Adrenal gland (tissue), 12 donors: Measurements from ENCODE around the gene COL16A1. TPM values are rescaled to one million over a fixed set of nuclear protein-coding genes. Genes with fewer than 3 reads are reported as not detected.
A peak's percentile ranks its signal among the peaks of the same experiment; 100 is the strongest.

Experiments
- DNase-seq, 7 donors: peaks; one replicate each; pipeline ENCODE4 v3.0.0-alpha.2; 2019 to 2020
- H3K27ac ChIP-seq, 5 donors: fragments of 200-600 bp; sonication (generic) in 4 of 5; 1 replicate in 3 of 5; 2 replicates in 2 of 5; pipeline versions ENCODE4 v1.5.1 to v1.8.0; 2016 to 2020; ENCODE audit warnings: mild to moderate bottlenecking in 1 of 5
- H3K27me3 ChIP-seq: fragments of 200-600 bp; 2 replicates; pipeline ENCODE4 v1.8.0; 2021
- H3K36me3 ChIP-seq, 2 donors: fragments of 200-600 bp; replicated peaks in 1 of 2; 1 replicate in 1 of 2; 2 replicates in 1 of 2; pipeline versions ENCODE4 v1.5.1 to v1.8.0; 2018 to 2022
- H3K4me1 ChIP-seq, 2 donors: fragments of 200-600 bp; replicated peaks in 1 of 2; 1 replicate in 1 of 2; 2 replicates in 1 of 2; pipeline versions ENCODE4 v1.5.1 to v1.8.0; 2018 to 2021
- H3K4me3 ChIP-seq, 4 donors: fragments of 200-600 bp; sonication (generic) in 3 of 4; one replicate each; pipeline ENCODE4 v1.5.1; 2016 to 2018
- H3K9me3 ChIP-seq, 3 donors: fragments of 200-600 bp; sonication (generic) in 1 of 3; replicated peaks in 1 of 3; 1 replicate in 2 of 3; 2 replicates in 1 of 3; pipeline versions ENCODE4 v1.5.1 to v1.8.0; 2016 to 2021
- POLR2A ChIP-seq, 2 donors: fragments of 450-650 bp; IDR thresholded peaks; one replicate each; pipeline ENCODE4 v1.6.1; 2017; ENCODE audit warnings: antibody characterized with exemption in 2 of 2, mild to moderate bottlenecking in 2 of 2, moderate library complexity in 1 of 2
- WGBS, 4 donors: extraction: QIAGEN DNeasy Blood & Tissue Kit in 2 of 4; methylation state at CpG; one replicate each; pipeline versions ENCODE4 v1.1.5 to v1.1.7; 2013 to 2017; 5-methylcytosine and 5-hydroxymethylcytosine counted together
- intact Hi-C, 2 donors: fragments of 100-400 bp; cut with DNase I; formaldehyde crosslinking; loops; one replicate each; pipeline versions ENCODE4 v1.14.1 to v1.15.0; 2022 to 2023
- polyA plus RNA-seq, 3 donors: library from polyadenylated mRNA; stranded (reverse); fragments of 200-250 nt in 2 of 3; fragments of 350-450 nt in 1 of 3; fragmentation: Illumina TruSeq in 1 of 3; extraction: RNeasy Lipid Tissue Mini Kit (QIAGEN cat#74804) in 1 of 3; gene quantifications; one replicate each; pipeline ENCODE4 v1.2.3, GENCODE V29; 2013 to 2014
- total RNA-seq, 9 donors: library from RNA; depleted of rRNA in 4 of 9; stranded (reverse); fragments of >200 nt in 4 of 9; fragments of 120-200 nt in 1 of 9; fragmentation: NEBNext Ultra II Directional in 1 of 9; extraction: Animal tissue kit (Norgen Biotek cat#: 25700) in 1 of 9; gene quantifications; one replicate each; pipeline versions ENCODE4 v1.1.0 to v1.2.4, GENCODE V29; 2013 to 2023
- TF ChIP-seq, protein P1 (sequence below), 6 experiments: fragments of 450-650 bp in 4 of 6; fragments of 200-600 bp in 2 of 6; sonication (generic) in 1 of 6; IDR thresholded peaks; 1 replicate in 5 of 6; 2 replicates in 1 of 6; pipeline versions ENCODE4 v1.5.1 to v1.8.0; 2016 to 2021; ENCODE audit warnings: antibody characterized with exemption in 6 of 6, mild to moderate bottlenecking in 2 of 6, moderate library complexity in 1 of 6
- donor health status: healthy with polysubstance abuse.
- donor health status: Bipolar disorder and iron deficiency.
- donor health status: DM: yes; HTN: yes; CAD: no.
- donor health status: DM: no; HTN: no; CAD: no.
- donor health status: DM: no; HTN: no; CAD: no.
- donor health status: DM: yes; HTN: yes; CAD: no.

Gene COL16A1
- total and polyA plus RNA-seq, 12 donors, result 6.1 to 129 (median 26.9) TPM

DNA sequence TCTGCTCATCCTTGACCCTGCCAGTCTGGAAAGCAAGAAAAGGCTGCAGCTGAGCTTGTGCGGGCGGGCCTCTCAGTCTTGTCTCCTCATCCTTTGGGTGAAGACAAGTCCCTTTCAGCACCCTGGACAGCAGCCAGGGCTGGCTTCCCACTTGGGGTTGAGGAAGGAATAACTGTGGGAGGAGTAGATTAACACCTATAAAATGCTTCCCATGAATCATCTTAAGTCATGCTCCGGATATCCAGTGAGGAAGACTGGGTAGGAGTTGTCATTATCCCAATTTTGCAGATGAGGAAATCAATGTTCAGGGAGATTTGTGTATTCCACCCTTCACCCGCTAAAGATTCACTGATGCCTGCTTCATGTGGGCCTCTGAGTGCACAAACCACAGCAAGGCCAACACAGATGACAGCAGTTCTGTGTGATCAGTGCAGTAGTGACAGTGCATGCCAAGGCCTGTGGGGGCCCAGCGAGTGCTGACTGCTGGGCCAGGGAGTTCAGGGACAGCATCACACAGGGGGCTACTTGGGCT is 20.1 kb upstream of the COL16A1 start:
- Histone ChIP-seq H3K9me3 (no peaks in the 10 kb centered on the region), H3K27me3 (no peaks in the 10 kb centered on the region), H3K4me3 (no peak overlapping the region), H3K36me3 (no peaks in the 10 kb centered on the region), H3K4me1 (no peaks in the 10 kb centered on the region), H3K27ac (no peak overlapping the region)
- TF ChIP-seq, protein P1, sequence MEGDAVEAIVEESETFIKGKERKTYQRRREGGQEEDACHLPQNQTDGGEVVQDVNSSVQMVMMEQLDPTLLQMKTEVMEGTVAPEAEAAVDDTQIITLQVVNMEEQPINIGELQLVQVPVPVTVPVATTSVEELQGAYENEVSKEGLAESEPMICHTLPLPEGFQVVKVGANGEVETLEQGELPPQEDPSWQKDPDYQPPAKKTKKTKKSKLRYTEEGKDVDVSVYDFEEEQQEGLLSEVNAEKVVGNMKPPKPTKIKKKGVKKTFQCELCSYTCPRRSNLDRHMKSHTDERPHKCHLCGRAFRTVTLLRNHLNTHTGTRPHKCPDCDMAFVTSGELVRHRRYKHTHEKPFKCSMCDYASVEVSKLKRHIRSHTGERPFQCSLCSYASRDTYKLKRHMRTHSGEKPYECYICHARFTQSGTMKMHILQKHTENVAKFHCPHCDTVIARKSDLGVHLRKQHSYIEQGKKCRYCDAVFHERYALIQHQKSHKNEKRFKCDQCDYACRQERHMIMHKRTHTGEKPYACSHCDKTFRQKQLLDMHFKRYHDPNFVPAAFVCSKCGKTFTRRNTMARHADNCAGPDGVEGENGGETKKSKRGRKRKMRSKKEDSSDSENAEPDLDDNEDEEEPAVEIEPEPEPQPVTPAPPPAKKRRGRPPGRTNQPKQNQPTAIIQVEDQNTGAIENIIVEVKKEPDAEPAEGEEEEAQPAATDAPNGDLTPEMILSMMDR (IDR thresholded peaks at IDR 0.05), result no peak
- no peak for TF ChIP-seq POLR2A (IDR thresholded peaks at IDR 0.05)
- intact Hi-C loops, result no loop called here
- DNase-seq, result peak; percentile 61 to 79 (median 69)
- 54 to 65% (median 61%) methylated on average over 5 of the region's 5 CpGs for WGBS, 4 donors

DNA sequence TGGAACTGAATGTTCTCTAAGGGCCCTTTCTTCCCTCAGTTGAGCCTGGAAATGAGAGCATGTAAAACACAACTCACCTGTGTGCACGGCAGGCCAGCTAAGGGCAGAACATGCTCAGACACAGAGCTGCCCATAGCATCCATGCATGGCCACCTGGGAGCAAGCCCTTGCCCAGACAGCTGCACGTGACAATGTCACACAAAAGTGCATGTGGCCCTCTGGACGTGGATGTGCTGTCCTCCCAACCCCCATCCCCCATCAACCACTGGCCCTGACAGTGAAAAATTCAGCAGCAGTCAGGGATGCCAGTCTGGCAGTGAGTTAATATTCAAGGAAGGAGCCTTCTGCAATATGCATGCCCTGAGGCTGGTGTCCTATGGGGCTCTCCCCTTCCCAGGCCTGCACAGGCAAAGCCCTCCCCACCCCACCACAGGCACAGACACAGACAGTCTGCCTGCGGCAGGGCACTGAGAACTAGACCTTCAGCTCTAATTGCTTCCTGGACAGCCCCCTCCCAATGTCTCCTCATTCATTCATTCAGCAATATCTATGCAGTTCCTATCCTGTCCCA is 14.6 kb upstream of the COL16A1 start:
- no peak for DNase-seq
- no peaks in the 10 kb centered on the region for H3K9me3 ChIP-seq
- no peak overlapping the region for H3K4me3 ChIP-seq
- no peaks in the 10 kb centered on the region for H3K36me3 ChIP-seq
- WGBS, 4 donors, result 60 to 73% (median 70%) methylated on average over 1 to 4 of the region's 4 CpGs
- intact Hi-C loops, result loop anchor here in 1 of 2 donors (10.0 kb wide), 1 partner anchor 54 kb away; no protein-coding TSS in a partner anchor
- H3K27ac ChIP-seq, result no peak overlapping the region
- peaks cover 21 to 23% of the 10 kb centered on the region in 2 donors for H3K4me1 ChIP-seq
- no peak for TF ChIP-seq POLR2A (IDR thresholded peaks at IDR 0.05)
- TF ChIP-seq, protein P1 (IDR thresholded peaks at IDR 0.05), result no peak
- H3K27me3 ChIP-seq, result no peaks in the 10 kb centered on the region

DNA sequence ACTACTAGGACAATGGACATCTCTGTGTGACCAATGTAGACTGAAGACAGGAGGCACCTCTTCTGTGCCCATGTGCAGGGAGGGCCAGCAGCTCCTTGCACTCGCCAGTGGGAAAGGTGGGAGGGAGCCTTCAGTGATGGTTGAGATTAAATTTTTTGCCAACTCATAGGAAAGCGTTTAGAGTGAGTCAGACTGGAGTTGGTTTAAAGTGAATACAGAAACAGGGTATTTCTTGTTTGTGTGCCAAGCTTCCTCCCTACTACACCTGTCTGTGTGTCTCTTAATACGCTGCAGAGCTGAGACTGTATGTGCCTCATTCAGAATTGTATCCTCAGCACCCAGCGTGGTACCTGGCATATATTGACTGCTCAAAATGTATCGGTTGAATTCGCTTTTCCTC is 13.5 kb upstream of the COL16A1 start:
- peaks cover 22 to 32% of the 10 kb centered on the region in 2 donors for H3K4me1 ChIP-seq
- intact Hi-C loops, result loop anchor here in 1 of 2 donors (10.0 kb wide), 1 partner anchor 53 kb away; no protein-coding TSS in a partner anchor
- no peak overlapping the region for H3K4me3 ChIP-seq
- TF ChIP-seq, protein P1 (IDR thresholded peaks at IDR 0.05), result no peak
- TF ChIP-seq POLR2A (IDR thresholded peaks at IDR 0.05), result no peak
- H3K36me3 ChIP-seq, result no peaks in the 10 kb centered on the region
- 76 to 81% (median 78%) methylated on average over 6 of the region's 6 CpGs for WGBS, 4 donors
- H3K9me3 ChIP-seq, result no peaks in the 10 kb centered on the region
- no peak overlapping the region for H3K27ac ChIP-seq
- DNase-seq, result no peak
- H3K27me3 ChIP-seq, result no peaks in the 10 kb centered on the region

DNA sequence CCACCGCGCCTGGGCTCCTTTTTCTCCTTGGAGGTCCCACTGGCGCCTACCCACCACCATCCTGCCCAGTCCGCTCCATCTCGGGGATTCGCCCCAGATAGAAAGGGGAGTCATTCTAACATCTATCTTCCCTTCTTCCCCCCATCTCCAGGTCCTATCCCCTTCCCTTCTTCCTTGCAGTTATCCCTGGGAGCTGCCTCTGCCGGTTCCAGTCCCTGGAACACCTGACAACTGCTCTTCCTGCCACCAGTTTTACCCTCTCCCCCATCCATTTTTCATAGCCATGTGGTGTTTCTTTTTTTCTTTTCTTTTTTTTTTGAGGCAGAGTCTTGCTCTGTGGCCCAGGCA is 12.0 kb upstream of the COL16A1 start:
- intact Hi-C loops, result loop anchor here in 1 of 2 donors (10.0 kb wide), 1 partner anchor 51 kb away; no protein-coding TSS in a partner anchor
- Histone ChIP-seq H3K4me3 (peak overlapping the region in 1 of 4 donors; percentile 35), H3K9me3 (no peaks in the 10 kb centered on the region), H3K36me3 (no peaks in the 10 kb centered on the region), H3K27me3 (no peaks in the 10 kb centered on the region), H3K4me1 (peaks cover 26 to 38% of the 10 kb centered on the region in 2 donors), H3K27ac (peak overlapping the region in 2 of 5 donors; percentile 96 to 97)
- DNase-seq, result no peak
- WGBS, 4 donors, result 4 to 16% (median 9%) methylated on average over 7 of the region's 7 CpGs
- TF ChIP-seq, protein P1 (IDR thresholded peaks at IDR 0.05), result peak in 2 of 6 experiments; percentile 3 to 15
- no peak for TF ChIP-seq POLR2A (IDR thresholded peaks at IDR 0.05)
